Progenitor cell of endocrine pancreas (in vitro differentiated cells): Measurements from ENCODE around the gene VWA5B2. TPM values are rescaled to one million over a fixed set of nuclear protein-coding genes. Genes with fewer than 3 reads are reported as not detected.

Source experiments
- DNase-seq: peaks from one replicate; pipeline ENCODE4 v3.0.0; 2021; ENCODE audit warnings: low spot score; ENCODE audit not compliant: unreplicated experiment
- H3K27ac Mint-ChIP-seq: 2 replicates; pipeline ENCODE4 v1.8.0; 2021; ENCODE audit warnings: mild to moderate bottlenecking, moderate library complexity, mixed read lengths
- H3K27me3 Mint-ChIP-seq: 2 replicates; pipeline ENCODE4 v1.8.0; 2021; ENCODE audit warnings: mixed read lengths
- H3K36me3 Mint-ChIP-seq: 2 replicates; pipeline ENCODE4 v1.8.0; 2022; ENCODE audit warnings: mixed read lengths; ENCODE audit not compliant: insufficient read depth
- H3K4me1 Mint-ChIP-seq: 2 replicates; pipeline ENCODE4 v1.8.0; 2021; ENCODE audit warnings: low read depth, mixed read lengths
- H3K4me3 Mint-ChIP-seq: 2 replicates; pipeline ENCODE4 v1.8.0; 2021; ENCODE audit warnings: low read depth, mild to moderate bottlenecking, moderate library complexity, mixed read lengths
- H3K9me3 Mint-ChIP-seq: 2 replicates; pipeline ENCODE4 v1.8.0; 2021; ENCODE audit warnings: low read depth, mixed read lengths
- CTCF ChIP-seq: fragments of 200-600 bp; sonication (generic); IDR thresholded peaks from one replicate; pipeline ENCODE4 v1.5.0; 2021; ENCODE audit warnings: antibody characterized with exemption, mild to moderate bottlenecking; ENCODE audit not compliant: unreplicated experiment
- total RNA-seq: library from RNA; stranded (reverse); gene quantifications from 2 replicates; pipeline ENCODE4 v1.2.1, GENCODE V29; 2021

Gene VWA5B2
- total RNA-seq, 1 donor from 2014 or later = 71.5 TPM

DNA sequence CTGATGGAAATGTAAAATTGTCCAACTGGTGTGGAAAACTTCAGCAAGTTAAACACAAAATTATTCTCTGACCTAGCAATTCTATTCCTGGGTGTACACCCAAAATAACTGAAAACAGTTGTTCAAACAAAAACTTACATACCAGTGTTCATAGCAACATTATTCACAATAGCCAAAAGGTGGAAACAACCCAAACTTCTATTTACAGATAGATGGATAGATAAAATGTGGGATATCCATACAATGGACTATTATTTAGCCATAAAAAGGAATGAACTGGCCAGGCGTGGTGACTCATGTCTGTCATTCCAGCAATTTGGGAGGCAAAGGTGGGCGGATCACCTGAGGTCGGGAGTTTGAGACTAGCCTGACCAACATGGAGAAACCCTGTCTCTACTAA is 6.9 kb upstream of the VWA5B2 start:
- Mint-ChIP-seq H3K36me3 (no peaks in the 10 kb centered on the region), H3K27ac (no peak overlapping the region), H3K4me3 (no peak overlapping the region), H3K9me3 (no peaks in the 10 kb centered on the region), H3K4me1 (no peaks in the 10 kb centered on the region), H3K27me3 (peaks cover 32% of the 10 kb centered on the region)
- DNase-seq = no peak
- no peak for TF ChIP-seq CTCF

DNA sequence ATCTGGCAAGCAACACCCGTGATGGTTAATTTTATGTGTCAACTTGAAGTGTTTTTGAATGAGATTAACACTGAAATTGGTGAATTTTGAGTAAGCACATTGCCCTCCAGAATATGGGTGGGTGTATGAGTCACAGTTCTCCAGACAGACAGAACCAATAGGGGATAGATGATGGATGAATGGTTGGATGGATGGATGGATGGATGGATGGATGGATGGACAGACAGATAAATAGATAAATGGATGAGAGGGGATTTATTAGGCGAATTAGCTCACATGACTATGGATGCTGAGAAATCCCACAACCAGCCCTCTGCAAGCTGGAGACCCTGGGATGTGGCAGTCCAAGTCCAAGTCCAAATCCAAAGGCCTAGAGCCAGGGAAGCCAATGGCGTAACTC is 5.4 kb upstream of the VWA5B2 start:
- H3K4me3 Mint-ChIP-seq = no peak overlapping the region
- H3K4me1 Mint-ChIP-seq = no peaks in the 10 kb centered on the region
- no peaks in the 10 kb centered on the region for H3K36me3 Mint-ChIP-seq
- TF ChIP-seq CTCF = no peak
- H3K27ac Mint-ChIP-seq = no peak overlapping the region
- H3K27me3 Mint-ChIP-seq = peaks cover 46% of the 10 kb centered on the region
- no peak for DNase-seq
- no peaks in the 10 kb centered on the region for H3K9me3 Mint-ChIP-seq

DNA sequence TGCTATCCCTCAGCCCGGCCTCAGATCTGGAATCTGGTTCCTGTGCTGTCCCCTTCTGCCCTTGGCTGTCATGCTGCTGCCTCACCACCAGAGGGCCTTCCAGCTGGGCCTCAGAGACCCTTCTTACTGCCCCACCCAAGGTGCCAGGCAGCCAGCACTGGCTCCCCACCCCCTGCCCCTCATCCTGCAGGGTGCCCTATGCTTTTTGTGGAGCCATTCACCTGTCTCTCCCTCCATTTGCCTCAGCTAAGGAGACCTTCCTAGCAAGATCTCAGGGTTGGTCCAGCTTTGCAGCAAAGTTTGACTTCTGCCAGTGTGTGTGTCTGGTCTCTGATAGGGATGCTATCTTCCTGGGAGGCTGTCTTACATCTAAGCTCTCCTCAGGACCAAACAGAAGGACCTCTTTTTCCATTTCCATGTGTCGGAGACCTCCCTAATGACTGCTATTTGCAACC is 1.9 kb upstream of the VWA5B2 start:
- no peak for DNase-seq
- H3K36me3 Mint-ChIP-seq = peaks cover 3% of the 10 kb centered on the region
- H3K27ac Mint-ChIP-seq = no peak overlapping the region
- H3K4me3 Mint-ChIP-seq = no peak overlapping the region
- H3K9me3 Mint-ChIP-seq = no peaks in the 10 kb centered on the region
- peaks cover 8% of the 10 kb centered on the region for H3K4me1 Mint-ChIP-seq
- peak; percentile 84 for TF ChIP-seq CTCF
- peaks cover 63% of the 10 kb centered on the region for H3K27me3 Mint-ChIP-seq

DNA sequence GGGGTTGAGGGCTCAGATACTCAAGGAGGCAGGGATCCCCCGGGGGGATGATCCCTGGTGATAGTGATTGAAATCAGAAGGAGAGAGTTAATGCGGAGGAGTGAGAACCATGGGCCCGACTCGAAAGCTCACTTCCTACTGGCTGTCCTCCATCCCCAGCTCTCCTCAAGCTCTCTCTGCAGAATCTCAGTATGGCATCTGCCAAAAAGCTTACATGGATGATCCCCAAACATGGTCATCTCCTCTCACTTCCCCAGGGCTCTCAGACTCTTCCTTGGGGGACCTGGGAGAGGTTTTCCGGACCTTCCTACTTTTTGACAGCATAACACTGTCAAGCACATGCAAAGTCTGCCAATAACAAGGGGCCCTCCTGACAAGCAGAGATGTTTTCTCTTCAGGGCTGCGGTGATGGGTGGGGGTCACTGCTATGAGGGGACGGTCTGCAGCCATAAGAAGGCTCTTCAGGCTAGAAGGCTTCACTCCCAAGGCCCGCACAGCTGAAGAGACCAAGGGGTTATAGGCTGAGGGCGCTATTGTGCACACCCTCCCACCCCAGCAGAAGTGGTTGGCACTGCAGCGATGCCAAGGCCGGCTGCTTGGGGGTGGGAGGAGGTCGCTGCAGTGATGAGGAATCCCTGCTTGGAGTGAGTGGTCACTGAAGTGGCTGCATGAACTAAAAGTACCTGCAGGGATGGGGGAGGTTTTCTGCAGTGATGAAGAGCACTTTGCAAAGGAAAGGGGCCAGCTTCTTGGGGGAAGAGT is 828 bp upstream of the VWA5B2 start:
- peak overlapping the region; percentile 57 for H3K4me3 Mint-ChIP-seq
- H3K4me1 Mint-ChIP-seq = peaks cover 8% of the 10 kb centered on the region
- DNase-seq = no peak
- peak overlapping the region; percentile 90 for H3K27ac Mint-ChIP-seq
- H3K36me3 Mint-ChIP-seq = peaks cover 3% of the 10 kb centered on the region
- no peaks in the 10 kb centered on the region for H3K9me3 Mint-ChIP-seq
- peaks cover 66% of the 10 kb centered on the region for H3K27me3 Mint-ChIP-seq
- TF ChIP-seq CTCF = no peak

- Mint-ChIP-seq H3K9me3 (no peaks in the 10 kb centered on the region), H3K4me3 (peak overlapping the region; percentile 14), H3K36me3 (peaks cover 3% of the 10 kb centered on the region), H3K27me3 (peaks cover 57% of the 10 kb centered on the region), H3K27ac (no peak overlapping the region), H3K4me1 (peaks cover 8% of the 10 kb centered on the region)
- TF ChIP-seq CTCF = no peak
- peak; percentile 59 for DNase-seq
Measured at GRCh38 chr3:184230081-184230602, 757 bp downstream of the VWA5B2 start.
